Measurements from ENCODE around the gene GIPC3.

Gene GIPC3

GRCh38 chr19:3605361-3605760 lies 20.1 kb downstream of the GIPC3 start:
- DNase-seq (ENCODE audit: low read depth in 2 of 2), result no peak

GRCh38 chr19:3605770-3606169 lies 20.5 kb downstream of the GIPC3 start:
- no peak for DNase-seq (ENCODE audit: low read depth in 2 of 2)

- peak in 1 of 2 donors; percentile 21 for DNase-seq (ENCODE audit: low read depth in 2 of 2)
Measured at GRCh38 chr19:3606174-3606689, 21.0 kb downstream of the GIPC3 start.

- peak in 1 of 2 donors; percentile 58 for DNase-seq (ENCODE audit: low read depth in 2 of 2)
Measured at GRCh38 chr19:3606690-3607289, 21.5 kb downstream of the GIPC3 start, which contains the start of gene TBXA2R. Gene TBXA2R (minus strand): TSS chr19:3606875. CDS start chr19:3600634, 6,241 bp downstream.

- DNase-seq (ENCODE audit: low read depth in 2 of 2), result no peak
Measured at GRCh38 chr19:3607303-3608078, 22.2 kb downstream of the GIPC3 start.

GRCh38 chr19:3608079-3608641 lies 22.9 kb downstream of the GIPC3 start:
- DNase-seq (ENCODE audit: low read depth in 2 of 2), result no peak

- no peak for DNase-seq (ENCODE audit: low read depth in 2 of 2)
Measured at GRCh38 chr19:3608750-3609322, 23.6 kb downstream of the GIPC3 start.

- no peak for DNase-seq (ENCODE audit: low read depth in 2 of 2)
Measured at GRCh38 chr19:3609779-3610719, 24.8 kb downstream of the GIPC3 start.

- DNase-seq (ENCODE audit: low read depth in 2 of 2), result no peak
Measured at GRCh38 chr19:3610745-3611717, 25.8 kb downstream of the GIPC3 start.

GRCh38 chr19:3611841-3612240 lies 26.6 kb downstream of the GIPC3 start:
- no peak for DNase-seq (ENCODE audit: low read depth in 2 of 2)

- no peak for DNase-seq (ENCODE audit: low read depth in 2 of 2)
Measured at GRCh38 chr19:3612330-3612729, 27.1 kb downstream of the GIPC3 start.

GRCh38 chr19:3612901-3613741 lies 27.8 kb downstream of the GIPC3 start:
- DNase-seq (ENCODE audit: low read depth in 2 of 2), result no peak

GRCh38 chr19:3613818-3614661 lies 28.8 kb downstream of the GIPC3 start:
- DNase-seq (ENCODE audit: low read depth in 2 of 2), result no peak

GRCh38 chr19:3614858-3615505 lies 29.7 kb downstream of the GIPC3 start:
- no peak for DNase-seq (ENCODE audit: low read depth in 2 of 2)

- DNase-seq (ENCODE audit: low read depth in 2 of 2), result no peak
Measured at GRCh38 chr19:3615524-3616135, 30.4 kb downstream of the GIPC3 start.

GRCh38 chr19:3617463-3617862 lies 32.2 kb downstream of the GIPC3 start:
- DNase-seq (ENCODE audit: low read depth in 2 of 2), result no peak

GRCh38 chr19:3618144-3618810 lies 33.0 kb downstream of the GIPC3 start:
- peak in 1 of 2 donors; percentile 28 for DNase-seq (ENCODE audit: low read depth in 2 of 2)

All from stimulated activated CD8-positive, alpha-beta memory T cell treated with anti-CD3 and anti-CD28 coated beads, Interleukin-7, amount 100 ng/mL, for 4 hours (primary cell).